Measurements from ENCODE around the gene FIG4. TPM values are rescaled to one million over a fixed set of nuclear protein-coding genes. Genes with fewer than 3 reads are reported as not detected.

The FIG4 gene
- total RNA-seq, 1 experiment from 2014 or later: 7.3 TPM

GRCh38 chr6:109874086-109874485 lies 183.0 kb downstream of the FIG4 start:
- no peak for DNase-seq
- Histone ChIP-seq H3K36me3 (ENCODE audit: control insufficient read depth, insufficient read depth, low read length) (no peaks in the 10 kb centered on the region), H3K9me3 (no peaks in the 10 kb centered on the region), H3K4me1 (no peaks in the 10 kb centered on the region), H3K4me3 (ENCODE audit: low read depth, low read length) (no peak overlapping the region), H3K27me3 (replicated peaks; ENCODE audit: control insufficient read depth, insufficient read depth, low read length) (no peaks in the 10 kb centered on the region)
- H3K27ac Mint-ChIP-seq (ENCODE audit: unreplicated experiment): no peak overlapping the region
- intact Hi-C loops (cut with micrococcal nuclease; ENCODE audit: unreplicated experiment): no loop called here
- H3K4me3 Mint-ChIP-seq (ENCODE audit: unreplicated experiment): no peak overlapping the region
- peaks cover 13% of the 10 kb centered on the region for H3K27me3 Mint-ChIP-seq (ENCODE audit: insufficient read depth, unreplicated experiment)
- BruUV-seq (replicated peaks): no TSS peak
- ChIA-PET CTCF (no interaction called here), POLR2A (no interaction called here)
- no peaks in the 10 kb centered on the region for H3K9me3 Mint-ChIP-seq (ENCODE audit: unreplicated experiment)
- H3K36me3 Mint-ChIP-seq (ENCODE audit: insufficient read depth, unreplicated experiment): no peaks in the 10 kb centered on the region
- no peaks in the 10 kb centered on the region for H3K4me1 Mint-ChIP-seq (ENCODE audit: low read depth, unreplicated experiment)
- TF ChIP-seq, protein P1, sequence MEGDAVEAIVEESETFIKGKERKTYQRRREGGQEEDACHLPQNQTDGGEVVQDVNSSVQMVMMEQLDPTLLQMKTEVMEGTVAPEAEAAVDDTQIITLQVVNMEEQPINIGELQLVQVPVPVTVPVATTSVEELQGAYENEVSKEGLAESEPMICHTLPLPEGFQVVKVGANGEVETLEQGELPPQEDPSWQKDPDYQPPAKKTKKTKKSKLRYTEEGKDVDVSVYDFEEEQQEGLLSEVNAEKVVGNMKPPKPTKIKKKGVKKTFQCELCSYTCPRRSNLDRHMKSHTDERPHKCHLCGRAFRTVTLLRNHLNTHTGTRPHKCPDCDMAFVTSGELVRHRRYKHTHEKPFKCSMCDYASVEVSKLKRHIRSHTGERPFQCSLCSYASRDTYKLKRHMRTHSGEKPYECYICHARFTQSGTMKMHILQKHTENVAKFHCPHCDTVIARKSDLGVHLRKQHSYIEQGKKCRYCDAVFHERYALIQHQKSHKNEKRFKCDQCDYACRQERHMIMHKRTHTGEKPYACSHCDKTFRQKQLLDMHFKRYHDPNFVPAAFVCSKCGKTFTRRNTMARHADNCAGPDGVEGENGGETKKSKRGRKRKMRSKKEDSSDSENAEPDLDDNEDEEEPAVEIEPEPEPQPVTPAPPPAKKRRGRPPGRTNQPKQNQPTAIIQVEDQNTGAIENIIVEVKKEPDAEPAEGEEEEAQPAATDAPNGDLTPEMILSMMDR (IDR thresholded peaks at IDR 0.05; ENCODE audit: insufficient read depth in 1 of 2, low read depth in 1 of 2, low read length in 1 of 2, severe bottlenecking in 1 of 2, unreplicated experiment in 1 of 2): no peak

DNA sequence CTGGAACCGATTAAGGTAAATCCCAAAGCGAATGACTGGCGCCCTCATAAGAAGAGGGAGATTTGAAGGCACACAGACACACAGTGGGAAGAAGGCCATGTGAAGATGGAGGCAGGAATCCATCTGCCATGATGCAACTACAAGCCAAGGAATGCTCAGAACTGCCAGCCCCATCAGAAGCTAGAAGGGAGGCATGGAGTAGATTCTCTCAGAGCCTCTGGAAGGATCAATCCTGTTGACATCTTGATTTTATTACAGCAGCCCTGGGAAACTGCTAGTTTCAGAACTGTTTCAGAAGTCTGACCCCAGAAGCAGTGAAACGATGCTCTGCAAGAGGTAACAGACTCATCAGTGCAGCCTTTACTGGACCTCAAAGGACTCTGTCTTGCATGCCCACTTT lies 183.5 kb downstream of the FIG4 start:
- Mint-ChIP-seq H3K27ac (ENCODE audit: unreplicated experiment) (no peak overlapping the region), H3K36me3 (ENCODE audit: insufficient read depth, unreplicated experiment) (no peaks in the 10 kb centered on the region), H3K4me3 (ENCODE audit: unreplicated experiment) (no peak overlapping the region), H3K9me3 (ENCODE audit: unreplicated experiment) (no peaks in the 10 kb centered on the region), H3K27me3 (ENCODE audit: insufficient read depth, unreplicated experiment) (peaks cover 15% of the 10 kb centered on the region), H3K4me1 (ENCODE audit: low read depth, unreplicated experiment) (no peaks in the 10 kb centered on the region)
- no peaks in the 10 kb centered on the region for H3K36me3 ChIP-seq (ENCODE audit: control insufficient read depth, insufficient read depth, low read length)
- no peaks in the 10 kb centered on the region for H3K4me1 ChIP-seq
- H3K9me3 ChIP-seq: no peaks in the 10 kb centered on the region
- BruUV-seq (replicated peaks): no TSS peak
- DNase-seq: no peak
- intact Hi-C loops (cut with micrococcal nuclease; ENCODE audit: unreplicated experiment): no loop called here
- ChIA-PET POLR2A (no interaction called here), CTCF (no interaction called here)
- TF ChIP-seq, protein P1 (IDR thresholded peaks at IDR 0.05; ENCODE audit: insufficient read depth in 1 of 2, low read depth in 1 of 2, low read length in 1 of 2, severe bottlenecking in 1 of 2, unreplicated experiment in 1 of 2): no peak
- no peaks in the 10 kb centered on the region for H3K27me3 ChIP-seq (replicated peaks; ENCODE audit: control insufficient read depth, insufficient read depth, low read length)
- H3K4me3 ChIP-seq (ENCODE audit: low read depth, low read length): no peak overlapping the region

Other genes with a start within 250 kb of the FIG4 start
- gene MICAL1, start 235.5 kb upstream of the FIG4 start, total RNA-seq (2022): 11.7 and 11.8 TPM in 2 replicates
- 9.2 and 10.3 TPM in 2 replicates for gene ZBTB24, start 208.1 kb upstream of the FIG4 start, total RNA-seq (2022)
- gene AK9, start 94 bp upstream of the FIG4 start, total RNA-seq (2022): 3.4 and 4.4 TPM in 2 replicates

All from Caco-2 (cell line).